Astrocyte (in vitro differentiated cells and primary cell): Measurements from ENCODE around the gene SP3. TPM values are rescaled to one million over a fixed set of nuclear protein-coding genes. Genes with fewer than 3 reads are reported as not detected.

Source experiments
- DNase-seq: peaks from one replicate; pipeline ENCODE4 v3.0.0-alpha.2; 2010; ENCODE audit warnings: low read depth
- FAIRE-seq: peaks from 2 replicates; lab custom pipeline; 2011; peaks lifted over from hg19 to GRCh38; lab: Jason Lieb, UNC
- H2AFZ ChIP-seq: 2 replicates; pipeline ENCODE4 v1.6.0; 2012; ENCODE audit warnings: low read depth, low read length, inconsistent platforms
- H3K27ac ChIP-seq: 2 replicates; pipeline ENCODE4 v1.5.1; 2011; ENCODE audit warnings: low read depth, low read length, inconsistent platforms
- H3K27me3 ChIP-seq: 2 replicates; pipeline ENCODE4 v1.6.0; 2011; ENCODE audit warnings: low read length, inconsistent platforms; ENCODE audit not compliant: insufficient read depth
- H3K36me3 ChIP-seq: 2 replicates; pipeline ENCODE4 v1.5.1; 2011; ENCODE audit warnings: low read length, inconsistent platforms; ENCODE audit not compliant: insufficient read depth
- H3K4me1 ChIP-seq: 2 replicates; pipeline ENCODE4 v1.5.1; 2011; ENCODE audit warnings: low read length, inconsistent platforms; ENCODE audit not compliant: insufficient read depth
- H3K4me2 ChIP-seq: 2 replicates; pipeline ENCODE4 v1.6.0; 2012; ENCODE audit warnings: low read length, inconsistent platforms
- H3K4me3 ChIP-seq: 2 replicates; pipeline ENCODE4 v1.5.1; 2011; ENCODE audit warnings: low read depth, mild to moderate bottlenecking, low read length, inconsistent platforms; ENCODE audit not compliant: insufficient read depth
- H3K79me2 ChIP-seq: 2 replicates; pipeline ENCODE4 v1.6.0; 2012; ENCODE audit warnings: mild to moderate bottlenecking, low read length, inconsistent platforms; ENCODE audit not compliant: insufficient read depth
- H3K9ac ChIP-seq: 2 replicates; pipeline ENCODE4 v1.6.0; 2012; ENCODE audit warnings: mild to moderate bottlenecking, low read length, inconsistent platforms
- H3K9me3 ChIP-seq: 2 replicates; pipeline ENCODE4 v1.5.1; 2012; ENCODE audit warnings: low read depth, mild to moderate bottlenecking, low read length, inconsistent platforms; ENCODE audit not compliant: insufficient read depth
- H4K20me1 ChIP-seq: 2 replicates; pipeline ENCODE4 v1.6.0; 2012; ENCODE audit warnings: low read length, inconsistent platforms; ENCODE audit not compliant: insufficient read depth
- H3K27ac Mint-ChIP-seq: one replicate; pipeline ENCODE4 v1.8.0; 2021; ENCODE audit warnings: mild to moderate bottlenecking, mixed read lengths; ENCODE audit not compliant: unreplicated experiment
- H3K27me3 Mint-ChIP-seq: one replicate; pipeline ENCODE4 v1.8.0; 2021; ENCODE audit warnings: low read depth, mixed read lengths; ENCODE audit not compliant: unreplicated experiment
- H3K36me3 Mint-ChIP-seq: one replicate; pipeline ENCODE4 v1.8.0; 2021; ENCODE audit warnings: low read depth, mixed read lengths; ENCODE audit not compliant: unreplicated experiment
- H3K4me1 Mint-ChIP-seq: one replicate; pipeline ENCODE4 v1.8.0; 2021; ENCODE audit warnings: low read depth, mixed read lengths; ENCODE audit not compliant: unreplicated experiment
- H3K4me3 Mint-ChIP-seq: one replicate; pipeline ENCODE4 v1.8.0; 2021; ENCODE audit warnings: mild to moderate bottlenecking, moderate library complexity, mixed read lengths; ENCODE audit not compliant: unreplicated experiment
- H3K9me3 Mint-ChIP-seq: one replicate; pipeline ENCODE4 v1.8.0; 2021; ENCODE audit warnings: mild to moderate bottlenecking, mixed read lengths; ENCODE audit not compliant: unreplicated experiment
- CTCF ChIP-seq: IDR thresholded peaks from 2 replicates; pipeline ENCODE4 v1.5.1; 2011; ENCODE audit warnings: low read depth, mild to moderate bottlenecking, inconsistent platforms, low read length, moderate library complexity; ENCODE audit not compliant: insufficient read depth
- EZH2 ChIP-seq: IDR thresholded peaks from 2 replicates; pipeline ENCODE4 v1.6.1; 2012; ENCODE audit warnings: mild to moderate bottlenecking, low read length, inconsistent platforms; ENCODE audit not compliant: insufficient read depth
- total RNA-seq: library from RNA; stranded (reverse); gene quantifications from 2 replicates; pipeline ENCODE4 v1.2.1, GENCODE V29; 2021

Gene SP3
- total RNA-seq, 1 donor from 2014 or later: 59.6 TPM

GRCh38 chr2:173886613-173887012 lies 78.6 kb downstream of the SP3 start:
- H3K36me3 Mint-ChIP-seq: peaks cover 3% of the 10 kb centered on the region
- no peaks in the 10 kb centered on the region for H3K4me1 Mint-ChIP-seq
- Histone ChIP-seq H3K9me3 (no peaks in the 10 kb centered on the region), H3K27ac (no peak overlapping the region), H4K20me1 (no peaks in the 10 kb centered on the region), H3K4me2 (no peak overlapping the region), H3K36me3 (no peaks in the 10 kb centered on the region), H2AFZ (no peak overlapping the region), H3K9ac (no peak overlapping the region), H3K27me3 (no peaks in the 10 kb centered on the region), H3K4me3 (no peak overlapping the region), H3K4me1 (peaks cover 2% of the 10 kb centered on the region), H3K79me2 (no peaks in the 10 kb centered on the region)
- DNase-seq (no peak), FAIRE-seq (no peak)
- peaks cover 34% of the 10 kb centered on the region for H3K9me3 Mint-ChIP-seq
- no peak overlapping the region for H3K4me3 Mint-ChIP-seq
- TF ChIP-seq CTCF: no peak
- no peak for TF ChIP-seq EZH2
- H3K27me3 Mint-ChIP-seq: peaks cover 4% of the 10 kb centered on the region
- H3K27ac Mint-ChIP-seq: no peak overlapping the region

GRCh38 chr2:173884025-173884802 lies 81.0 kb downstream of the SP3 start:
- Histone ChIP-seq H3K79me2 (no peaks in the 10 kb centered on the region), H4K20me1 (no peaks in the 10 kb centered on the region), H3K9me3 (no peaks in the 10 kb centered on the region), H2AFZ (no peak overlapping the region), H3K9ac (no peak overlapping the region), H3K27ac (no peak overlapping the region), H3K4me3 (no peak overlapping the region), H3K4me2 (no peak overlapping the region), H3K27me3 (no peaks in the 10 kb centered on the region), H3K4me1 (peaks cover 4% of the 10 kb centered on the region), H3K36me3 (no peaks in the 10 kb centered on the region)
- Mint-ChIP-seq H3K27ac (no peak overlapping the region), H3K9me3 (peaks cover 21% of the 10 kb centered on the region), H3K36me3 (no peaks in the 10 kb centered on the region), H3K4me1 (no peaks in the 10 kb centered on the region), H3K4me3 (no peak overlapping the region), H3K27me3 (peaks cover 12% of the 10 kb centered on the region)
- FAIRE-seq: no peak
- DNase-seq: peak; percentile 12
- TF ChIP-seq CTCF (peak; percentile 49), EZH2 (no peak)

GRCh38 chr2:173881886-173882285 lies 83.3 kb downstream of the SP3 start:
- Mint-ChIP-seq H3K4me3 (no peak overlapping the region), H3K36me3 (no peaks in the 10 kb centered on the region), H3K9me3 (peaks cover 10% of the 10 kb centered on the region), H3K27me3 (peaks cover 15% of the 10 kb centered on the region), H3K27ac (no peak overlapping the region), H3K4me1 (no peaks in the 10 kb centered on the region)
- H2AFZ ChIP-seq: no peak overlapping the region
- H3K9me3 ChIP-seq: no peaks in the 10 kb centered on the region
- no peak overlapping the region for H3K4me3 ChIP-seq
- TF ChIP-seq CTCF: no peak
- TF ChIP-seq EZH2: no peak
- no peaks in the 10 kb centered on the region for H4K20me1 ChIP-seq
- DNase-seq (peak; percentile 40), FAIRE-seq (no peak)
- H3K9ac ChIP-seq: no peak overlapping the region
- H3K27ac ChIP-seq: no peak overlapping the region
- H3K36me3 ChIP-seq: no peaks in the 10 kb centered on the region
- H3K27me3 ChIP-seq: no peaks in the 10 kb centered on the region
- no peaks in the 10 kb centered on the region for H3K79me2 ChIP-seq
- no peak overlapping the region for H3K4me2 ChIP-seq
- peaks cover 4% of the 10 kb centered on the region for H3K4me1 ChIP-seq
